Activated CD4-positive, alpha-beta memory T cell treated with anti-CD3 and anti-CD28 coated beads, Interleukin-2, amount 10 ng/mL, durations not matched to agents 7 days and 5 days (primary cell): Measurements from ENCODE around the gene PALD1. TPM values are rescaled to one million over a fixed set of nuclear protein-coding genes. Genes with fewer than 3 reads are reported as not detected.

Experiments
- CTCF ChIA-PET: fragments of 350-600 bp; sonication (Branson Sonifier 250); formaldehyde crosslinking; loops from one replicate; lab custom pipeline; 2021; ENCODE audit warnings: antibody characterized with exemption, inconsistent platforms; lab: Charles Lee
- POLR2A ChIA-PET: fragments of 350-600 bp; sonication (Branson Sonifier 250); formaldehyde crosslinking; loops from one replicate; lab custom pipeline; 2021; ENCODE audit warnings: antibody characterized with exemption; lab: Charles Lee
- DNase-seq: peaks from one replicate; pipeline ENCODE4 v3.0.0-alpha.2; 2020
- H3K27ac Mint-ChIP-seq: one replicate; pipeline ENCODE4 v1.8.0; 2021; ENCODE audit warnings: mild to moderate bottlenecking, mixed read lengths
- H3K27me3 Mint-ChIP-seq: one replicate; pipeline ENCODE4 v1.8.0; 2021; ENCODE audit warnings: mixed read lengths
- H3K36me3 Mint-ChIP-seq: one replicate; pipeline ENCODE4 v1.8.0; 2021; ENCODE audit warnings: low read depth, mixed read lengths
- H3K4me1 Mint-ChIP-seq: one replicate; pipeline ENCODE4 v1.8.0; 2021; ENCODE audit warnings: mixed read lengths
- H3K4me3 Mint-ChIP-seq: one replicate; pipeline ENCODE4 v1.8.0; 2021; ENCODE audit warnings: mild to moderate bottlenecking, mixed read lengths
- H3K9me3 Mint-ChIP-seq: one replicate; pipeline ENCODE4 v1.8.0; 2021; ENCODE audit warnings: mixed read lengths
- total RNA-seq, 2 experiments: library from RNA; stranded (reverse); gene quantifications; one replicate each; pipeline ENCODE4 v1.2.3, GENCODE V29; 2021

PALD1 gene
- total RNA-seq, 2 experiments from 2014 or later: 0.08 to 0.15 TPM

- no peak for DNase-seq
- Mint-ChIP-seq H3K4me1 (no peaks in the 10 kb centered on the region), H3K27me3 (no peaks in the 10 kb centered on the region), H3K9me3 (no peaks in the 10 kb centered on the region), H3K27ac (no peak overlapping the region), H3K4me3 (no peak overlapping the region), H3K36me3 (no peaks in the 10 kb centered on the region)
- ChIA-PET POLR2A (no interaction called here), CTCF (interaction anchor here (1.1 kb wide), 1 partner anchor 20 kb away, joined by 3 read pairs; no protein-coding TSS in a partner anchor)
Measured at GRCh38 chr10:70528741-70529362, 50.3 kb downstream of the PALD1 start.

GRCh38 chr10:70529848-70530247 is 51.3 kb downstream of the PALD1 start:
- H3K9me3 Mint-ChIP-seq: no peaks in the 10 kb centered on the region
- CTCF ChIA-PET: no interaction called here

GRCh38 chr10:70530315-70530714 is 51.7 kb downstream of the PALD1 start:
- H3K4me1 Mint-ChIP-seq: no peaks in the 10 kb centered on the region
- POLR2A ChIA-PET: no interaction called here
- H3K27ac Mint-ChIP-seq: no peak overlapping the region
- CTCF ChIA-PET: no interaction called here
- H3K27me3 Mint-ChIP-seq: no peaks in the 10 kb centered on the region
- no peak for DNase-seq
- H3K4me3 Mint-ChIP-seq: no peak overlapping the region
- H3K9me3 Mint-ChIP-seq: no peaks in the 10 kb centered on the region
- no peaks in the 10 kb centered on the region for H3K36me3 Mint-ChIP-seq

More at GRCh38 chr10:70529848-70530247, 51.3 kb downstream of the PALD1 start:
- Mint-ChIP-seq H3K27ac (no peak overlapping the region), H3K36me3 (no peaks in the 10 kb centered on the region), H3K4me1 (no peaks in the 10 kb centered on the region), H3K4me3 (no peak overlapping the region), H3K27me3 (no peaks in the 10 kb centered on the region)
- POLR2A ChIA-PET: no interaction called here
- DNase-seq: no peak

GRCh38 chr10:70532554-70533188 is 54.1 kb downstream of the PALD1 start:
- Mint-ChIP-seq H3K27me3 (no peaks in the 10 kb centered on the region), H3K36me3 (no peaks in the 10 kb centered on the region), H3K4me3 (no peak overlapping the region), H3K27ac (no peak overlapping the region), H3K9me3 (no peaks in the 10 kb centered on the region), H3K4me1 (no peaks in the 10 kb centered on the region)
- DNase-seq: no peak
- POLR2A ChIA-PET: no interaction called here
- CTCF ChIA-PET: no interaction called here

- CTCF ChIA-PET: no interaction called here
- no peak for DNase-seq
- no peaks in the 10 kb centered on the region for H3K4me1 Mint-ChIP-seq
- no peaks in the 10 kb centered on the region for H3K27me3 Mint-ChIP-seq
- no peaks in the 10 kb centered on the region for H3K9me3 Mint-ChIP-seq
- no peaks in the 10 kb centered on the region for H3K36me3 Mint-ChIP-seq
- H3K4me3 Mint-ChIP-seq: no peak overlapping the region
- no peak overlapping the region for H3K27ac Mint-ChIP-seq
- POLR2A ChIA-PET: interaction anchor here (0.8 kb wide), 1 partner anchor 71 kb away, joined by 3 read pairs; no protein-coding TSS in a partner anchor
Measured at GRCh38 chr10:70533189-70533558, 54.6 kb downstream of the PALD1 start.

- H3K27me3 Mint-ChIP-seq: no peaks in the 10 kb centered on the region
- no peak overlapping the region for H3K27ac Mint-ChIP-seq
- DNase-seq: no peak
- H3K4me3 Mint-ChIP-seq: no peak overlapping the region
- no peaks in the 10 kb centered on the region for H3K4me1 Mint-ChIP-seq
- ChIA-PET POLR2A (no interaction called here), CTCF (no interaction called here)
- no peaks in the 10 kb centered on the region for H3K36me3 Mint-ChIP-seq
- H3K9me3 Mint-ChIP-seq: no peaks in the 10 kb centered on the region
Measured at GRCh38 chr10:70534281-70534680, 55.7 kb downstream of the PALD1 start.

GRCh38 chr10:70535001-70535400 is 56.4 kb downstream of the PALD1 start:
- H3K4me1 Mint-ChIP-seq: no peaks in the 10 kb centered on the region
- ChIA-PET CTCF (no interaction called here), POLR2A (no interaction called here)
- no peaks in the 10 kb centered on the region for H3K27me3 Mint-ChIP-seq
- H3K27ac Mint-ChIP-seq: no peak overlapping the region
- no peak overlapping the region for H3K4me3 Mint-ChIP-seq
- no peaks in the 10 kb centered on the region for H3K9me3 Mint-ChIP-seq
- H3K36me3 Mint-ChIP-seq: no peaks in the 10 kb centered on the region
- no peak for DNase-seq

- Mint-ChIP-seq H3K4me3 (no peak overlapping the region), H3K4me1 (no peaks in the 10 kb centered on the region), H3K9me3 (no peaks in the 10 kb centered on the region), H3K27ac (no peak overlapping the region), H3K27me3 (no peaks in the 10 kb centered on the region), H3K36me3 (no peaks in the 10 kb centered on the region)
- ChIA-PET POLR2A (no interaction called here), CTCF (interaction anchor here (0.8 kb wide), 1 partner anchor 314 kb away, joined by 6 read pairs; no protein-coding TSS in a partner anchor)
- DNase-seq: no peak
Measured at GRCh38 chr10:70535451-70535850, 56.9 kb downstream of the PALD1 start.

- H3K27ac Mint-ChIP-seq: no peak overlapping the region
Measured at GRCh38 chr10:70536196-70536861, 57.8 kb downstream of the PALD1 start.

GRCh38 chr10:70537398-70538194 is 59.0 kb downstream of the PALD1 start:
- POLR2A ChIA-PET: no interaction called here
- DNase-seq: no peak
- Mint-ChIP-seq H3K4me1 (no peaks in the 10 kb centered on the region), H3K27ac (no peak overlapping the region), H3K36me3 (no peaks in the 10 kb centered on the region), H3K27me3 (no peaks in the 10 kb centered on the region), H3K9me3 (no peaks in the 10 kb centered on the region), H3K4me3 (no peak overlapping the region)
- CTCF ChIA-PET: interaction anchor here (1.0 to 2.1 kb wide), 2 partner anchors 76 to 158 kb away, joined by 3 to 12 read pairs; no protein-coding TSS in a partner anchor

More at GRCh38 chr10:70536196-70536861, 57.8 kb downstream of the PALD1 start:
- no peaks in the 10 kb centered on the region for H3K36me3 Mint-ChIP-seq
- H3K4me1 Mint-ChIP-seq: no peaks in the 10 kb centered on the region
- DNase-seq: no peak
- CTCF ChIA-PET: interaction anchor here (0.7 to 1.0 kb wide), 3 partner anchors 157 to 315 kb away, joined by 3 to 6 read pairs (median 3); no protein-coding TSS in a partner anchor
- H3K9me3 Mint-ChIP-seq: no peaks in the 10 kb centered on the region
- H3K4me3 Mint-ChIP-seq: no peak overlapping the region
- no peaks in the 10 kb centered on the region for H3K27me3 Mint-ChIP-seq
- POLR2A ChIA-PET: no interaction called here

GRCh38 chr10:70538195-70538520 is 59.6 kb downstream of the PALD1 start:
- Mint-ChIP-seq H3K27ac (no peak overlapping the region), H3K4me1 (no peaks in the 10 kb centered on the region), H3K27me3 (no peaks in the 10 kb centered on the region), H3K4me3 (no peak overlapping the region), H3K36me3 (no peaks in the 10 kb centered on the region), H3K9me3 (no peaks in the 10 kb centered on the region)
- CTCF ChIA-PET: interaction anchor here (2.1 kb wide), 1 partner anchor 77 kb away, joined by 12 read pairs; no protein-coding TSS in a partner anchor
- POLR2A ChIA-PET: no interaction called here
- DNase-seq: no peak

GRCh38 chr10:70538731-70539338 is 60.3 kb downstream of the PALD1 start:
- ChIA-PET CTCF (interaction anchor here (2.1 kb wide), 1 partner anchor 78 kb away, joined by 12 read pairs; no protein-coding TSS in a partner anchor), POLR2A (no interaction called here)
- Mint-ChIP-seq H3K27ac (no peak overlapping the region), H3K36me3 (no peaks in the 10 kb centered on the region), H3K27me3 (no peaks in the 10 kb centered on the region), H3K4me3 (no peak overlapping the region), H3K4me1 (no peaks in the 10 kb centered on the region), H3K9me3 (no peaks in the 10 kb centered on the region)
- DNase-seq: no peak
